Measurements from ENCODE around the gene IL5RA. TPM values are rescaled to one million over a fixed set of nuclear protein-coding genes. Genes with fewer than 3 reads are reported as not detected.

IL5RA gene
- total RNA-seq, 2 donors from 2014 or later: not detected

GRCh38 chr3:3101660-3102458 is 8.3 kb downstream of the IL5RA start:
- 90 to 100% methylated on average over 4 to 6 of the region's 6 CpGs for WGBS, 2 experiments (ENCODE audit: insufficient coverage in 1 of 2, insufficient read length in 1 of 2)
- H3K4me1 Mint-ChIP-seq: peaks cover 6% of the 10 kb centered on the region
- no peaks in the 10 kb centered on the region for H3K36me3 ChIP-seq (ENCODE audit: control insufficient read depth, insufficient read depth, low read length)
- H3K36me3 Mint-ChIP-seq (ENCODE audit: low read depth): no peaks in the 10 kb centered on the region
- DNase-seq: no peak
- H3K27me3 ChIP-seq (ENCODE audit: control insufficient read depth, insufficient read depth, low read length, poor library complexity, severe bottlenecking): no peaks in the 10 kb centered on the region
- no peak overlapping the region for H3K27ac ChIP-seq (ENCODE audit: low read depth, low read length)
- no peaks in the 10 kb centered on the region for H3K9me3 ChIP-seq (ENCODE audit: control insufficient read depth, low read length)
- peaks cover 4% of the 10 kb centered on the region for H3K4me1 ChIP-seq (ENCODE audit: control insufficient read depth, insufficient read depth, low read length)
- H3K27me3 Mint-ChIP-seq (ENCODE audit: insufficient read depth): peaks cover 6% of the 10 kb centered on the region
- H3K9me3 Mint-ChIP-seq: no peaks in the 10 kb centered on the region
- H3K4me3 ChIP-seq (ENCODE audit: low read length): no peak overlapping the region
- TF ChIP-seq CTCF (conservative IDR thresholded peaks at IDR 0.05): no peak
- no peak overlapping the region for H3K4me3 Mint-ChIP-seq
- H3K27ac Mint-ChIP-seq: no peak overlapping the region
- H3K9ac ChIP-seq (ENCODE audit: extremely low read depth, low read length, poor library complexity, severe bottlenecking): no peak overlapping the region

GRCh38 chr3:3097958-3098357 is 12.2 kb downstream of the IL5RA start:
- Histone ChIP-seq H3K4me1 (ENCODE audit: control insufficient read depth, insufficient read depth, low read length) (peaks cover 4% of the 10 kb centered on the region), H3K9ac (ENCODE audit: extremely low read depth, low read length, poor library complexity, severe bottlenecking) (no peak overlapping the region), H3K4me3 (ENCODE audit: low read length) (no peak overlapping the region), H3K9me3 (ENCODE audit: control insufficient read depth, low read length) (no peaks in the 10 kb centered on the region), H3K36me3 (ENCODE audit: control insufficient read depth, insufficient read depth, low read length) (no peaks in the 10 kb centered on the region), H3K27ac (ENCODE audit: low read depth, low read length) (no peak overlapping the region), H3K27me3 (ENCODE audit: control insufficient read depth, insufficient read depth, low read length, poor library complexity, severe bottlenecking) (no peaks in the 10 kb centered on the region)
- no peak for TF ChIP-seq CTCF (conservative IDR thresholded peaks at IDR 0.05)
- H3K36me3 Mint-ChIP-seq (ENCODE audit: low read depth): no peaks in the 10 kb centered on the region
- WGBS, 2 experiments (ENCODE audit: insufficient coverage in 1 of 2, insufficient read length in 1 of 2): 82 to 86% methylated on average over 4 of the region's 4 CpGs
- no peaks in the 10 kb centered on the region for H3K27me3 Mint-ChIP-seq (ENCODE audit: insufficient read depth)
- no peak for DNase-seq
- H3K4me1 Mint-ChIP-seq: peaks cover 13% of the 10 kb centered on the region
- no peaks in the 10 kb centered on the region for H3K9me3 Mint-ChIP-seq
- no peak overlapping the region for H3K4me3 Mint-ChIP-seq
- H3K27ac Mint-ChIP-seq: no peak overlapping the region

- no peaks in the 10 kb centered on the region for H3K27me3 ChIP-seq (ENCODE audit: control insufficient read depth, insufficient read depth, low read length, poor library complexity, severe bottlenecking)
- H3K36me3 Mint-ChIP-seq (ENCODE audit: low read depth): no peaks in the 10 kb centered on the region
- peaks cover 2% of the 10 kb centered on the region for H3K4me1 ChIP-seq (ENCODE audit: control insufficient read depth, insufficient read depth, low read length)
- H3K4me3 Mint-ChIP-seq: no peak overlapping the region
- no peaks in the 10 kb centered on the region for H3K36me3 ChIP-seq (ENCODE audit: control insufficient read depth, insufficient read depth, low read length)
- no peaks in the 10 kb centered on the region for H3K9me3 Mint-ChIP-seq
- H3K9me3 ChIP-seq (ENCODE audit: control insufficient read depth, low read length): no peaks in the 10 kb centered on the region
- peaks cover 14% of the 10 kb centered on the region for H3K4me1 Mint-ChIP-seq
- H3K4me3 ChIP-seq (ENCODE audit: low read length): no peak overlapping the region
- no peak for TF ChIP-seq CTCF (conservative IDR thresholded peaks at IDR 0.05)
- DNase-seq: no peak
- H3K9ac ChIP-seq (ENCODE audit: extremely low read depth, low read length, poor library complexity, severe bottlenecking): no peak overlapping the region
- H3K27ac Mint-ChIP-seq: no peak overlapping the region
- H3K27me3 Mint-ChIP-seq (ENCODE audit: insufficient read depth): peaks cover 1% of the 10 kb centered on the region
- 89% methylated on average over 4 of the region's 4 CpGs; no CpG with 5 or more reads in 1 of the 2 experiments for WGBS, 2 experiments (ENCODE audit: insufficient coverage in 1 of 2, insufficient read length in 1 of 2)
- H3K27ac ChIP-seq (ENCODE audit: low read depth, low read length): no peak overlapping the region
These were observed 21.2 kb downstream of the IL5RA start for GRCh38 chr3:3089017-3089416.

Measured in endodermal cell (in vitro differentiated cells).